HFF-Myc (cell line): ENCODE results near the gene IL6.
"Not testable (repeated sequence)": the region's sequence is repeated elsewhere in the genome, so short reads cannot be mapped to it uniquely, and the experiment has no call there.

ENCODE experiments used
- DNase-seq: peaks from one replicate; pipeline ENCODE4 v3.0.0-alpha.2; 2011; ENCODE audit warnings: low read depth; ENCODE audit errors: extremely low read depth
- H3K4me3 ChIP-seq: replicated peaks from 2 replicates; pipeline ENCODE4 v1.5.1; 2011; ENCODE audit warnings: low read depth, mild to moderate bottlenecking, control low read depth, low read length
- TF ChIP-seq, protein P1 (sequence below): IDR thresholded peaks from 2 replicates; pipeline ENCODE4 v1.5.1; 2012; ENCODE audit warnings: mild to moderate bottlenecking, low read depth, low read length, control low read depth; ENCODE audit errors: missing control alignments

The IL6 gene

GRCh38 chr7:22686620-22687019, 40.4 kb upstream of the IL6 start:
- DNase-seq = no peak
- TF ChIP-seq, protein P1, sequence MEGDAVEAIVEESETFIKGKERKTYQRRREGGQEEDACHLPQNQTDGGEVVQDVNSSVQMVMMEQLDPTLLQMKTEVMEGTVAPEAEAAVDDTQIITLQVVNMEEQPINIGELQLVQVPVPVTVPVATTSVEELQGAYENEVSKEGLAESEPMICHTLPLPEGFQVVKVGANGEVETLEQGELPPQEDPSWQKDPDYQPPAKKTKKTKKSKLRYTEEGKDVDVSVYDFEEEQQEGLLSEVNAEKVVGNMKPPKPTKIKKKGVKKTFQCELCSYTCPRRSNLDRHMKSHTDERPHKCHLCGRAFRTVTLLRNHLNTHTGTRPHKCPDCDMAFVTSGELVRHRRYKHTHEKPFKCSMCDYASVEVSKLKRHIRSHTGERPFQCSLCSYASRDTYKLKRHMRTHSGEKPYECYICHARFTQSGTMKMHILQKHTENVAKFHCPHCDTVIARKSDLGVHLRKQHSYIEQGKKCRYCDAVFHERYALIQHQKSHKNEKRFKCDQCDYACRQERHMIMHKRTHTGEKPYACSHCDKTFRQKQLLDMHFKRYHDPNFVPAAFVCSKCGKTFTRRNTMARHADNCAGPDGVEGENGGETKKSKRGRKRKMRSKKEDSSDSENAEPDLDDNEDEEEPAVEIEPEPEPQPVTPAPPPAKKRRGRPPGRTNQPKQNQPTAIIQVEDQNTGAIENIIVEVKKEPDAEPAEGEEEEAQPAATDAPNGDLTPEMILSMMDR = no peak
- no peak overlapping the region for H3K4me3 ChIP-seq

DNA sequence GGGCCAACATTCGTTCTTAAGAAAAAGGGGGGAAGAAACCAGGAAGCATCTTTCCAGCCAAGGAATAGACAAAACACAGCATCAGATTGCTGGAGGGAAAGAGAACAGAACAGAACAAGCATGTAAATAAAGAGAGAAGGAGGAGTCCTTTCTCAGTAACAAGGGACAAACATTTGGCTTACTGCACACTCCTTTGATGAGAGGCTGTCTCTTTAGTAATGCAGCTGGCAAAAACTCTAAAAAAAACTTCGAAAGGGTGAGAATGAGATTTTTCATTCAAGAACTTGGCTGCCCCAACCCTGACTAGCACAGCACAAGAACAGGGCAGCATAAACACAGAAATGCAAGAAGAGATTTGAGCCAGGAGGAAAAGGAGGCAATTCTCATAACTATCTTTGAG, 38.9 kb upstream of the IL6 start:
- TF ChIP-seq, protein P1 = no peak
- no peak for DNase-seq
- H3K4me3 ChIP-seq = no peak overlapping the region

GRCh38 chr7:22688934-22689333, 38.1 kb upstream of the IL6 start:
- not testable (repeated sequence) for DNase-seq

GRCh38 chr7:22694597-22695207, 32.3 kb upstream of the IL6 start:
- no peak overlapping the region for H3K4me3 ChIP-seq
- no peak for DNase-seq
- TF ChIP-seq, protein P1 = no peak

More at GRCh38 chr7:22688934-22689333, 38.1 kb upstream of the IL6 start:
- H3K4me3 ChIP-seq = not testable (repeated sequence)

DNA sequence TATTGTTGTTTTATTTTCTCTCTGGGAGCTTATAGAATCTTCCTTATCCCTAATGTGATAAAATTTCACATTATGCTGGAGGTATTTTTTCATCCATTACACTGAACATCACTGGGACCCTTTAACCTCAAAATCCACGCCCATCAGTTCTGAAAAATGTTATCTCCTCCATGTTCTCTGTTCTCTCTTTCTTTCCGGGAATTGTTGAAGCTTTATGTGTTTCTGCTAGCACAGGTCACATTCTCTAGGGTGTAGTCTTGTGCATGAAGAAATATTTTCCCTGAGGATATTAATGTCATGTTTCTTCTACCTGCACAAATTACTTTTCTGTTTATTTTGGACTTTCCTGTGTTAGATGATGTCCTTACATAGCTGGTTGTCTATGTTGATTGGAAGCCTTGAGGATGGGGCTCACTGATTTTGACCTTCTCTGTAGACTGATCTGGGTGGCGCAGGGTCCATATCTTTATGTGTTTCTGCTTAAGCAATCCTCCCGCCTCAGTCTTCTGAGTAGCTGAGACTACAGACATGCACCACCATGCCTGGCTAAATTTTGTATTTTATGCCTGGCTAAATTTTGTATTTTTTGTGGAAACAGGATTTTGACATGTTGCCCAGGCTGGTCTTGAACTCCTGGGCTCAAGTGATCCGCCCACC, 31.4 kb upstream of the IL6 start:
- H3K4me3 ChIP-seq = no peak overlapping the region
- TF ChIP-seq, protein P1 = no peak
- no peak for DNase-seq

GRCh38 chr7:22696541-22697228, 30.3 kb upstream of the IL6 start:
- no peak overlapping the region for H3K4me3 ChIP-seq
- TF ChIP-seq, protein P1 = no peak
- no peak for DNase-seq

GRCh38 chr7:22697322-22697859, 29.6 kb upstream of the IL6 start:
- DNase-seq = no peak
- TF ChIP-seq, protein P1 = no peak
- H3K4me3 ChIP-seq = no peak overlapping the region
